H1 (cell line): ENCODE measurements around the gene NMT1. TPM values are rescaled to one million over a fixed set of nuclear protein-coding genes. Genes with fewer than 3 reads are reported as not detected.

ENCODE experiments used
- CBX5 ChIP-seq: fragments of 300-800, 300-1000 bp; sonication (generic); IDR thresholded peaks from 2 replicates; pipeline ENCODE4 v1.7.1; 2016; ENCODE audit warnings: antibody characterized with exemption, low read length, low read depth
- CBX8 ChIP-seq: fragments of 300-800, 300-1000 bp; sonication (generic); IDR thresholded peaks from 2 replicates; pipeline ENCODE4 v1.7.1; 2016; ENCODE audit warnings: low read depth, low read length, borderline replicate concordance
- CHD1 ChIP-seq: IDR thresholded peaks from 2 replicates; pipeline ENCODE4 v1.6.1; 2012; ENCODE audit warnings: low read depth, low read length, improper control_type of control experiment
- CHD7 ChIP-seq: fragments of 300-600 bp; sonication (generic); IDR thresholded peaks from 2 replicates; pipeline ENCODE4 v1.7.1; 2012; ENCODE audit warnings: low read length, moderate library complexity, mild to moderate bottlenecking, inconsistent platforms; ENCODE audit not compliant: insufficient replicate concordance
- NRF1 ChIP-seq: IDR thresholded peaks from 2 replicates; pipeline ENCODE4 v1.6.1; 2011; ENCODE audit warnings: mild to moderate bottlenecking, low read depth, low read length, improper control_type of control experiment
- SIN3A ChIP-seq, 2 experiments: IDR thresholded peaks in 1 of 2; conservative IDR thresholded peaks in 1 of 2; 2 replicates each; pipeline ENCODE4 v1.6.1; 2011 to 2012; ENCODE audit warnings: low read length in 2 of 2, improper control_type of control experiment in 1 of 2, low read depth in 1 of 2, mild to moderate bottlenecking in 1 of 2
- polyA plus RNA-seq, 7 experiments: library from polyadenylated mRNA; depleted of rRNA in 3 of 7; stranded (reverse) in 5 of 7; unstranded in 2 of 7; fragments of >200 nt in 5 of 7; fragments of 200-250 nt in 2 of 7; gene quantifications; 1 replicate in 5 of 7; 2 replicates in 1 of 7; 4 replicates in 1 of 7; pipeline versions ENCODE4 v1.2.1 to v1.2.3, GENCODE V29; 2011 to 2013; ENCODE audit warnings: missing spikeins in 2 of 7, mixed read lengths in 2 of 7
- total RNA-seq: library from RNA; stranded (reverse); fragmentation: NEBNext Ultra II Directional; extraction: Animal tissue kit (Norgen Biotek cat#: 25700); gene quantifications from 2 replicates; pipeline ENCODE4 v1.2.1, GENCODE V29; 2021

The NMT1 gene
- total and polyA plus RNA-seq, 2 of the 8 experiments (the other 6 are each of a cell fraction or from before 2014, with no cell fraction given), result 42.9 to 149 TPM

- TF ChIP-seq CHD7 (no peak), CHD1 (no peak), NRF1 (no peak), SIN3A (conservative IDR thresholded peaks at IDR 0.05 in 1 of 2, IDR thresholded peaks at IDR 0.05 in 1 of 2; ENCODE audit: low read depth in 1 of 2, low read length in 2 of 2) (no peak), CBX5 (no peak), CBX8 (no peak)
- TF ChIP-seq, all 59 proteins: peak for 0
These were observed 44.9 kb upstream of the NMT1 start (continued) for GRCh38 chr17:45016237-45016636.
